ENCODE results near the gene VAMP1. TPM values are rescaled to one million over a fixed set of nuclear protein-coding genes. Genes with fewer than 3 reads are reported as not detected.

VAMP1 gene
- total RNA-seq, 1 donor from 2014 or later: 14.0 TPM

DNA sequence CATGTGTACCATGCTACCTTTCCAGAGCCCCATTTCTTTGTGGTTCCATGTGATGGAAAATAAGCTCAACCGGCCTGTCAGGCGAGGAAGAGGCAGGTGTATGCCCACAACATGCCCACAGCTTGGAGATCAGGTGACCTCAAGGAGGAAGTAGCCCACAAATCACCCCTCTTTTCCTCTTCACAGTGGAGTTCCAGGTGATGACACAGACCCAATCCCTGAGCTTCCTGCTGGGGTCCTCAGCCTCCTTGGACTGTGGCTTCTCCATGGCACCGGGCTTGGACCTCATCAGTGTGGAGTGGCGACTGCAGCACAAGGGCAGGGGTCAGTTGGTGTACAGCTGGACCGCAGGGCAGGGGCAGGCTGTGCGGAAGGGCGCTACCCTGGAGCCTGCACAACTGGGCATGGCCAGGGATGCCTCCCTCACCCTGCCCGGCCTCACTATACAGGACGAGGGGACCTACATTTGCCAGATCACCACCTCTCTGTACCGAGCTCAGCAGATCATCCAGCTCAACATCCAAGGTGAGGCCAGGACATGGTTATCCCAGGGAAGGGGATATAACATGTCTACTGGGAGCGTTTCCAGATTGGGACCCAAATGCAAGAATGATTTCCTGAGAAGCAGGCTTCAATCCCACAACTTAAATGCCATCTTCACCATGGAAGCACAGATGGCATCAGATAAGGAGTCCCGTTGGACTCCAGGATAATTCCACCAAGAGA is 13.1 kb downstream of the VAMP1 start:
- no peak for DNase-seq
- peaks cover 2% of the 10 kb centered on the region for H3K4me1 Mint-ChIP-seq (ENCODE audit: low read depth, unreplicated experiment)
- H3K9me3 Mint-ChIP-seq (ENCODE audit: unreplicated experiment): peaks cover 4% of the 10 kb centered on the region
- TF ChIP-seq, protein P1, sequence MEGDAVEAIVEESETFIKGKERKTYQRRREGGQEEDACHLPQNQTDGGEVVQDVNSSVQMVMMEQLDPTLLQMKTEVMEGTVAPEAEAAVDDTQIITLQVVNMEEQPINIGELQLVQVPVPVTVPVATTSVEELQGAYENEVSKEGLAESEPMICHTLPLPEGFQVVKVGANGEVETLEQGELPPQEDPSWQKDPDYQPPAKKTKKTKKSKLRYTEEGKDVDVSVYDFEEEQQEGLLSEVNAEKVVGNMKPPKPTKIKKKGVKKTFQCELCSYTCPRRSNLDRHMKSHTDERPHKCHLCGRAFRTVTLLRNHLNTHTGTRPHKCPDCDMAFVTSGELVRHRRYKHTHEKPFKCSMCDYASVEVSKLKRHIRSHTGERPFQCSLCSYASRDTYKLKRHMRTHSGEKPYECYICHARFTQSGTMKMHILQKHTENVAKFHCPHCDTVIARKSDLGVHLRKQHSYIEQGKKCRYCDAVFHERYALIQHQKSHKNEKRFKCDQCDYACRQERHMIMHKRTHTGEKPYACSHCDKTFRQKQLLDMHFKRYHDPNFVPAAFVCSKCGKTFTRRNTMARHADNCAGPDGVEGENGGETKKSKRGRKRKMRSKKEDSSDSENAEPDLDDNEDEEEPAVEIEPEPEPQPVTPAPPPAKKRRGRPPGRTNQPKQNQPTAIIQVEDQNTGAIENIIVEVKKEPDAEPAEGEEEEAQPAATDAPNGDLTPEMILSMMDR (IDR thresholded peaks at IDR 0.05; ENCODE audit: partially characterized antibody, unreplicated experiment): no peak
- no peak overlapping the region for H3K27ac Mint-ChIP-seq (ENCODE audit: unreplicated experiment)
- H3K4me3 Mint-ChIP-seq (ENCODE audit: unreplicated experiment): no peak overlapping the region
- H3K27me3 Mint-ChIP-seq (ENCODE audit: unreplicated experiment): peaks cover 2% of the 10 kb centered on the region
- no peaks in the 10 kb centered on the region for H3K36me3 Mint-ChIP-seq (ENCODE audit: unreplicated experiment)

DNA sequence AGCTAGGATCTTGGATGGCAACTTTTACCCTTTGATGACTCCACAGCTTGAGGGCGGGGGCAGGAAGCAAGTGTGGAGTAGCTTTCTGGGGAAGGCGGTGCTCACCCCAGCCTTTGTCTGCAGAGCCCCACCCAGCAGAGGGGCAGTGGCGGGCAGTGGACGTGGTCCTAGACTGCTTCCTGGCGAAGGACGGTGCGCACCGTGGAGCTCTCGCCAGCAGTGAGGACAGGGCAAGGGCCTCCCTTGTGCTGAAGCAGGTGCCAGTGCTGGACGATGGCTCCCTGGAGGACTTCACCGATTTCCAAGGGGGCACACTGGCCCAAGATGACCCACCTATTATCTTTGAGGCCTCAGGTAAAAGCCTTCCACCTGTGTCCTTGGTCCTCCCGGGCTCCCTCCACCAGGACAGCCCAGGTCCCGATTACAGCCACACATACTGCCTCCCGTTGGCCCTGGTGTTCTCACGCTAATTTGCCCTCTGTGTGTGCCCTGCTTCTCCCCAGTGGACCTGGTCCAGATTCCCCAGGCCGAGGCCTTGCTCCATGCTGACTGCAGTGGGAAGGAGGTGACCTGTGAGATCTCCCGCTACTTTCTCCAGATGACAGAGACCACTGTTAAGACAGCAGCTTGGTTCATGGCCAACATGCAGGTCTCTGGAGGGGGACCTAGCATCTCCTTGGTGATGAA is 17.4 kb downstream of the VAMP1 start:
- H3K9me3 Mint-ChIP-seq (ENCODE audit: unreplicated experiment): peaks cover 13% of the 10 kb centered on the region
- TF ChIP-seq, protein P1 (IDR thresholded peaks at IDR 0.05; ENCODE audit: partially characterized antibody, unreplicated experiment): no peak
- no peak overlapping the region for H3K27ac Mint-ChIP-seq (ENCODE audit: unreplicated experiment)
- peaks cover 7% of the 10 kb centered on the region for H3K27me3 Mint-ChIP-seq (ENCODE audit: unreplicated experiment)
- no peak for DNase-seq
- H3K4me1 Mint-ChIP-seq (ENCODE audit: low read depth, unreplicated experiment): peaks cover 18% of the 10 kb centered on the region
- no peaks in the 10 kb centered on the region for H3K36me3 Mint-ChIP-seq (ENCODE audit: unreplicated experiment)
- H3K4me3 Mint-ChIP-seq (ENCODE audit: unreplicated experiment): no peak overlapping the region

DNA sequence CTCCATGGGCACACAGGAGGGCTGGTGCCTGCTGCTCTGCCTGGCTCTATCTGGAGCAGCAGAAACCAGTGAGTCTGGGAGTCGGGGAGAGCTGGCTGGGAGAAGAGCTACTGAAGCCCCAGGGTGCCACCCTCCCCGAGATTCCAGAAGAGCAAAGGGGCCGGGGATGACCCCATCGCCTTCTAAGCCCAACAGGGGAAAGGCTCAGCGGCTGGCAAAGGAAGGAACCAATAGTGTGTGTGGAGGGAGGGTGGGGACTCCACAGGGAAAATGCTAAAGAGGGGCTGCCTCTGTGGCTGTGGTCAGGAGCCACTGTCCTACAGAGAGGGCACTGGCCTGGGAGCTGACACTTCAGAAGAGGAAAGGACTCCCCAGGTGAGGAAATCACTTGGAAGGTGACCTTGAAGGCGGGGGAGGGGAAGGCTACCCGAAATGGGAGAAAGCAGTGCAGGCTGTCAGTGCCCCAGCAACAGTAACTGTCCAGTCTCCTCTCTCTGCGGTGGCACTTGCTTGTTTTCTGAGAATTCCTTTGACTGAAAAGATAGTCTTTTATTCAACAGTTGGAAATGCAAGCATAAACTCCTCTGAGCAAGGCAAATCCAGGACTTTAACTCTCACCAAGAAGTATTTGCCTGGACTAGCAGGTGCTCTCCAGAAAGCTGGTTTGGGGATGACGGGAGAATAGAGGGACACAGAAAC is 18.1 kb downstream of the VAMP1 start:
- Mint-ChIP-seq H3K27me3 (ENCODE audit: unreplicated experiment) (peaks cover 7% of the 10 kb centered on the region), H3K36me3 (ENCODE audit: unreplicated experiment) (no peaks in the 10 kb centered on the region), H3K9me3 (ENCODE audit: unreplicated experiment) (peaks cover 13% of the 10 kb centered on the region), H3K4me1 (ENCODE audit: low read depth, unreplicated experiment) (peaks cover 18% of the 10 kb centered on the region), H3K27ac (ENCODE audit: unreplicated experiment) (peak overlapping the region; percentile 97), H3K4me3 (ENCODE audit: unreplicated experiment) (no peak overlapping the region)
- DNase-seq: no peak
- TF ChIP-seq, protein P1 (IDR thresholded peaks at IDR 0.05; ENCODE audit: partially characterized antibody, unreplicated experiment): no peak

DNA sequence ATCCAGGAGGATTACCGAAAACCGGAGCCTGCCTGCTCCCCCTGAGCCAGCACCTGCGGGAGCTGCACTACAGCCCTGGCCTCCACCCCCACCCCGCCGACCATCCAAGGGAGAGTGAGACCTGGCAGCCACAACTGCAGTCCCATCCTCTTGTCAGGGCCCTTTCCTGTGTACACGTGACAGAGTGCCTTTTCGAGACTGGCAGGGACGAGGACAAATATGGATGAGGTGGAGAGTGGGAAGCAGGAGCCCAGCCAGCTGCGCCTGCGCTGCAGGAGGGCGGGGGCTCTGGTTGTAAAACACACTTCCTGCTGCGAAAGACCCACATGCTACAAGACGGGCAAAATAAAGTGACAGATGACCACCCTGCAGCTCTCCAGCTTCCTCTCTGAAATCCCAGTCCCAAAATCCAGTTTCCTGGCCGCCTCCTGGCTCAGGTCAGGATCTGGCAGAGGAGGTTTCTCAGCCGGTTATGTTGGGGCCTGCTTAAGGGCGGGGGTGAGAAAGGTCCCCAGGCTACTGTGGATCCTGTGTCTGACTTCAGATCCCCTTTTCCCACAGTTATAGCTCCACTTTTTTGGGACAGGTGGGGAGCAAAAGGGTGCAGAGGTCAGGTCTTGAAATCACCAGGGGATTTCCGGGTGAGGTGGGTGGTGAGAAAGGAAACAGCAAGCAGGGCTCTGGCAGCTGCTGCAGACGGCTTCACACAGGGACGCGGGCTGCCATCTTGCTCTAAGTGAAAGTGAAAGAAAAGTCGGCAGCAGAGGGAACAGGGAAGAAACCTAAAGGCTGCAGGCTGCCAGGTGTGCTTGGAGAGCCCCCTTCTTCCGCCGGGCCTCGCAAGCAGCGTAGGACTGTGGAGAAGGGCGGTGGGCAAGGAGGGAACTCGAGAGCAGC is 18.9 kb downstream of the VAMP1 start, which contains the start of gene TAPBPL:
Gene TAPBPL, plus strand, starts transcription at position 695 of the 897 bp plus-strand sequence. CDS start 207 bp downstream, outside the sequence.
- TF ChIP-seq, protein P1 (IDR thresholded peaks at IDR 0.05; ENCODE audit: partially characterized antibody, unreplicated experiment): no peak
- DNase-seq: peak; percentile 76
- Mint-ChIP-seq H3K27ac (ENCODE audit: unreplicated experiment) (peak within 1 kb of the TSS; percentile 97), H3K4me1 (ENCODE audit: low read depth, unreplicated experiment) (peaks cover 18% of the 10 kb centered on the region), H3K36me3 (ENCODE audit: unreplicated experiment) (no peaks in the 10 kb centered on the region), H3K9me3 (ENCODE audit: unreplicated experiment) (peaks cover 13% of the 10 kb centered on the region), H3K27me3 (ENCODE audit: unreplicated experiment) (peaks cover 7% of the 10 kb centered on the region), H3K4me3 (ENCODE audit: unreplicated experiment) (peak within 1 kb of the TSS; percentile 83)

Data from glutamatergic neuron (in vitro differentiated cells).